Colonic mucosa (tissue), 4 donors: Measurements from ENCODE around the gene NFASC. TPM values are rescaled to one million over a fixed set of nuclear protein-coding genes. Genes with fewer than 3 reads are reported as not detected.

Experiments
- DNase-seq: peaks from one replicate; pipeline ENCODE4 v3.0.0-alpha.2; 2020
- H3K27ac ChIP-seq: fragments of 200-600 bp; one replicate; pipeline ENCODE4 v1.8.0; 2021
- H3K27me3 ChIP-seq: fragments of 200-600 bp; one replicate; pipeline ENCODE4 v1.8.0; 2021
- H3K36me3 ChIP-seq: fragments of 200-600 bp; one replicate; pipeline ENCODE4 v1.8.0; 2021
- H3K4me1 ChIP-seq: fragments of 200-600 bp; one replicate; pipeline ENCODE4 v1.8.0; 2021; ENCODE audit warnings: mild to moderate bottlenecking
- H3K4me3 ChIP-seq: fragments of 200-600 bp; one replicate; pipeline ENCODE4 v1.8.0; 2021
- H3K9ac ChIP-seq, 2 donors: one replicate each; pipeline ENCODE4 v1.7.0; 2013; ENCODE audit warnings: control low read depth in 2 of 2, low read depth in 2 of 2, low read length in 2 of 2
- H3K9me3 ChIP-seq: fragments of 200-600 bp; one replicate; pipeline ENCODE4 v1.8.0; 2021
- intact Hi-C: fragments of 100-400 bp; cut with DNase I; formaldehyde crosslinking; loops from one replicate; pipeline ENCODE4 v1.14.1; 2022
- total RNA-seq, 2 donors: library from RNA; stranded (reverse); fragmentation: NEBNext Ultra II Directional in 1 of 2; extraction: Animal tissue kit (Norgen Biotek cat#: 25700) in 1 of 2; gene quantifications; one replicate each; pipeline ENCODE4 v1.2.1, GENCODE V29; 2021
- TF ChIP-seq, protein P1 (sequence below): fragments of 200-600 bp; IDR thresholded peaks from one replicate; pipeline ENCODE4 v1.8.0; 2022; ENCODE audit warnings: antibody characterized with exemption, mild to moderate bottlenecking
- donor health status: healthy.
- donor health status: DM: no; HTN: no; CAD: no.
- donor health status: DM: no; HTN: no; CAD: no.

Gene NFASC
- total RNA-seq, 2 donors from 2014 or later: 12.1 to 13.9 TPM

DNA sequence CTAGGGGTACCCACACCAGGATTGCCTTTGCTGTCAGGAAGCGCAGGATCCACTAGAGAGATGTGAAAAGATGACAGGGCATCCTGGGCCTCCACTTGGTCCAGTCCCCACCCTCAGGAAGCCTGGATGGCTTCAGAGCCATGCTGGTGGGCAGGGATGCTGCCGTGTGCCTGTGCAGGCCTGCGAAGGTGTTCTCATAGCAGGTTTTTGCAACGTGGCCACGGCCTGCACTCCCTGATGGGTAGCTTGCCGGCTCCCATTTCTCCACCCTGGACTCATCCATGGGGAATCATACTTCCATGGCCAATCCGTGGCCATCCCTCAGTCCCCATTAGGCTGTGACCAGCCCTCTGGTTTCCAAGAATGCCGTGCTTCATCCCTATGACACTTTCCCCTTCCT, 138.2 kb downstream of the NFASC start:
- Histone ChIP-seq H3K27me3 (no peaks in the 10 kb centered on the region), H3K36me3 (no peaks in the 10 kb centered on the region), H3K27ac (no peak overlapping the region), H3K9me3 (no peaks in the 10 kb centered on the region), H3K4me1 (no peaks in the 10 kb centered on the region), H3K9ac (no peak overlapping the region), H3K4me3 (no peak overlapping the region)
- TF ChIP-seq, protein P1, sequence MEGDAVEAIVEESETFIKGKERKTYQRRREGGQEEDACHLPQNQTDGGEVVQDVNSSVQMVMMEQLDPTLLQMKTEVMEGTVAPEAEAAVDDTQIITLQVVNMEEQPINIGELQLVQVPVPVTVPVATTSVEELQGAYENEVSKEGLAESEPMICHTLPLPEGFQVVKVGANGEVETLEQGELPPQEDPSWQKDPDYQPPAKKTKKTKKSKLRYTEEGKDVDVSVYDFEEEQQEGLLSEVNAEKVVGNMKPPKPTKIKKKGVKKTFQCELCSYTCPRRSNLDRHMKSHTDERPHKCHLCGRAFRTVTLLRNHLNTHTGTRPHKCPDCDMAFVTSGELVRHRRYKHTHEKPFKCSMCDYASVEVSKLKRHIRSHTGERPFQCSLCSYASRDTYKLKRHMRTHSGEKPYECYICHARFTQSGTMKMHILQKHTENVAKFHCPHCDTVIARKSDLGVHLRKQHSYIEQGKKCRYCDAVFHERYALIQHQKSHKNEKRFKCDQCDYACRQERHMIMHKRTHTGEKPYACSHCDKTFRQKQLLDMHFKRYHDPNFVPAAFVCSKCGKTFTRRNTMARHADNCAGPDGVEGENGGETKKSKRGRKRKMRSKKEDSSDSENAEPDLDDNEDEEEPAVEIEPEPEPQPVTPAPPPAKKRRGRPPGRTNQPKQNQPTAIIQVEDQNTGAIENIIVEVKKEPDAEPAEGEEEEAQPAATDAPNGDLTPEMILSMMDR: no peak
- no peak for DNase-seq
- intact Hi-C loops: no loop called here

DNA sequence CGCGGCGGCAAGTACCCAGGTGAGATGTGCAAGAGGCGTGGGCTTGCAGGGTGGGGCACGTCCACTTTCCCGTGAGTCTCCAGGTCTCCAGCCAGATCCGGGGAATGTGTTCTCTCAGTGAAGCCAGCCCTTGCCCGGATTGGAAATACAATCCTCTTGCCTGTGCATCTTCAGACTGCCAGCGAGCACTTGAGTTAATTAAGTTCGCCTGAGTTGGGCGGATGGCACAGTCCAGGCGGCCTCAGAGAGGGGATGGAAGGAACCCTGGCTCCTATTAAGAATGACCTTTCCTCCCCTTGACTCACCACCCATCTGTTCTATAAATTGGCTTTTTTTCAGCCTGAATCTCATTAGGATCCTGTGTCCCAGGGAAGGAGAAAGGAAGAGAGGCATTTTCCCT, 139.0 kb downstream of the NFASC start:
- H3K9ac ChIP-seq: no peak overlapping the region
- no peak overlapping the region for H3K27ac ChIP-seq
- H3K36me3 ChIP-seq: no peaks in the 10 kb centered on the region
- H3K4me3 ChIP-seq: no peak overlapping the region
- TF ChIP-seq, protein P1: no peak
- H3K9me3 ChIP-seq: no peaks in the 10 kb centered on the region
- no peaks in the 10 kb centered on the region for H3K4me1 ChIP-seq
- no peak for DNase-seq
- H3K27me3 ChIP-seq: no peaks in the 10 kb centered on the region
- intact Hi-C loops: no loop called here

DNA sequence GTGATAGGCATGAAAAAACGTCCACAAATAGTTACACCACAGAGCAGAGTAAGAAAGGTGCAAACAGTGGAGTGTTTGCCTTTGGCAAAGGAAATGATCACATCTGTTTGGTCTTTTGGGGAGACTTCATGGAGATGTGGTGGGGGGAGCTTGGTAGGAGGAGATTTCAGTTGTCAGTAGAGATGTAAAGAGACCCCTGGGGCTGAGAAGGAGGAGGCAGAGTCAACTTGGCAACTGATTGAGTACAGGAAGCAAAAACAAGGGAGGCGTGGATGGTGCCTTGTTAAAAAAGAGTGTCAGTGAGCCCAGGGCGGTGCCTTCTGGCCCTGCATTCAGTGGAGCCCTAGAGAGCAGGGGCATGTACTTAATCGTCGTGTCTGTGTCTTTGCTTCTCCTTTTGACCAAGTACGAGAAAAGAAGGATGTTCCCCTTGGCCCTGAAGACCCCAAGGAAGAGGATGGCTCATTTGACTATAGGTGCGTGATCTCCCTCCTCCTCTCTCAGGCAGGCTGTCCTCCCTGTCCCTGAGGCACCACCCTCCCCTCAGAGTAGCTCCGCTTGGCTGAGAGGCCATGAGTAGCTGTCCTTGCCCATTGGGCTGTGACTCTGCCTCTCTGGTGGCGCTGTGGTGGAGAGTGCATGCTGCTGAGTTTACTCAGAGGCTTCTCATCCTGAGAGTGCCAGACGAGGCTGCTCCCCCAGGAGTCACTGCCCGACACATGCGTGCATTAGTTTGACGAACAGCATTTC, 141.9 kb downstream of the NFASC start:
- intact Hi-C loops: no loop called here
- TF ChIP-seq, protein P1: no peak
- H3K4me1 ChIP-seq: no peaks in the 10 kb centered on the region
- no peaks in the 10 kb centered on the region for H3K9me3 ChIP-seq
- H3K27ac ChIP-seq: no peak overlapping the region
- no peaks in the 10 kb centered on the region for H3K27me3 ChIP-seq
- DNase-seq: no peak
- no peaks in the 10 kb centered on the region for H3K36me3 ChIP-seq
- no peak overlapping the region for H3K9ac ChIP-seq
- no peak overlapping the region for H3K4me3 ChIP-seq

DNA sequence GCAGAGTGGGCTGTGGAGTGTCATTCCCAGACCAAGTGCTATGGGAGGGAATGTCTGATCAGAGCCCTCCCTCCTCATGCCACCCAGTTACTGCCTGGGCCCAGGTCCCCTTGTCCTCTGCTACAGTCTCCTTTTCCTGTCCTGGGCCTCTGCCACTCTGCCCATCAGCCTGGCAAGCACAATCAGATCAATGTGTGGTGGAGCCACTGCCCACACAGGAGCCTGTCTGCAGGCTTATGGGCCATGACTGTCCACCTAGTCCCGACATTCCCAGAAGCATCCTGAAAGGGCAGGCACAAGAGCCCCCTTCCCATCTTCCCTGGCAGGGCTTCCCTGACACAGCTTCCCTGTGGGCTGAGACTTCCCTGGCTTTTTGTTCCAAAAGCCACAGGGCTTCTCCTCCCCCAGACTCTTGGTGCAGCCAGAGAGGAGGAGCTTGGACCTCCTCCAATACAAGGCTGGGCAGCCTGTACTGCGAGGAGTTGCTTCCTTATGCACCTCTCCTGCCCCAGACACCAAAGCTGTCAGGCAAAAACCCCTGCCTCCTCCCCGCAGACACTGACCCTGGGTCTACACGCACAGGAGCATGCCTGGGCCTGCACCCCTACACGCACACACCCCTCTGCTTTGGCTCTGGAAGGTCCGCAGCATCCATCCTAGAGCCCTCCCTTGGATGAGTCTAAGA, 143.2 kb downstream of the NFASC start:
- Histone ChIP-seq H3K27me3 (no peaks in the 10 kb centered on the region), H3K4me3 (no peak overlapping the region), H3K9me3 (no peaks in the 10 kb centered on the region), H3K36me3 (no peaks in the 10 kb centered on the region), H3K27ac (no peak overlapping the region), H3K9ac (no peak overlapping the region), H3K4me1 (no peaks in the 10 kb centered on the region)
- TF ChIP-seq, protein P1: no peak
- intact Hi-C loops: no loop called here
- no peak for DNase-seq

DNA sequence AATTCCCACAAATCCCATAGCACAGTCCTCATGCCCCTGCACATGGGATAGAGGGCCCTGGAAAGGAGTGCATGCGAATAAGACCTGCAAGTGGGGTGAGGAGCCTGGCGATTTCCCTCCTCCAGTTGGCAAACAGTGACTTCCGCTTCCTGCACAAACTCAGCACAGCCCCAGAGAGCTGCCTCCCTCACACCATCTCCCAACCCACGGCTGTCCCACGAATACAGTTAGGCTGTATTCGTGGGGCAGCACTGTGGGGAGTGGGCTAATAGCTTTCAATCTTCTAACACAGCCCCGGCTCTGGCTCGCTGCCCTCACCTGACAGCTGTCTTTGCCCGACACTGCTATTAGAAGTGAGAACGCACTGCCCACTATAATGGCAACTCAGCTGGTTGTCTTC, 144.1 kb downstream of the NFASC start:
- Histone ChIP-seq H3K4me1 (no peaks in the 10 kb centered on the region), H3K27ac (no peak overlapping the region), H3K9ac (no peak overlapping the region), H3K36me3 (no peaks in the 10 kb centered on the region), H3K9me3 (no peaks in the 10 kb centered on the region), H3K27me3 (no peaks in the 10 kb centered on the region), H3K4me3 (no peak overlapping the region)
- intact Hi-C loops: no loop called here
- DNase-seq: no peak
- TF ChIP-seq, protein P1: no peak
